Ovary (tissue), 3 donors: ENCODE data around the gene CSF1R.

ENCODE experiments used
- POLR2A ChIP-seq: fragments of 450-650 bp; IDR thresholded peaks from one replicate; pipeline ENCODE4 v1.6.1; 2017; ENCODE audit warnings: antibody characterized with exemption, mild to moderate bottlenecking, moderate library complexity
- TF ChIP-seq, protein P1 (sequence below), 3 donors: fragments of 450-650 bp in 2 of 3; fragments of 200-600 bp in 1 of 3; IDR thresholded peaks; one replicate each; pipeline versions ENCODE4 v1.5.1 to v1.8.0; 2016 to 2022; ENCODE audit warnings: antibody characterized with exemption in 3 of 3, mild to moderate bottlenecking in 1 of 3
- donor health status: DM: no; HTN: no; CAD: no.

DNA sequence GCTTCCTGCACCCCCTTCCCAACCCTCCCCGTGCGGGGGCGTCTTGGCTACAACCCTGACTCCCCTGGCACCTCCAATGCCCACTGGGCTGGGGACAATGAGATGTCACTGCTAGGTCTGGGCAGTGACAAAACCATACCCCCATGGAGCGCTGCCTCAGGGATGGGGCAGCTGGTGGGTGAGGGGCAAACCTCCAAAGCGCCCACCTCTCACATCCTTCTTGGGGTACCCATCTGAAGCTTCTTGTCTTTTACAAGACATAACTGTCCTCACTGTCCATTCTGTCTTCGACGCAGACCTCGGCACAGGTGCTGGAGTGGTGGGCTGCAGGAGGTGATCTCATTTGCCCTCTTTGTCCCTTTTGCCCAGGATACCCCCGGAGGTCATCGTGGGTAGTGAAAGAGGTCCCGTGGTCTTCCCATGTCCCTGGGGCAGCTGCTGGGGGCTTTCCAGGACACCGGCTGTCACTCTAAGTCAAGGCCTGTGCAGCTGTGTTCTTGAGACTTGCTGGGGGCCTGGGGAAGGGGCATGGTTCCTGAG, 27.8 kb upstream of the CSF1R start:
- TF ChIP-seq, protein P1, sequence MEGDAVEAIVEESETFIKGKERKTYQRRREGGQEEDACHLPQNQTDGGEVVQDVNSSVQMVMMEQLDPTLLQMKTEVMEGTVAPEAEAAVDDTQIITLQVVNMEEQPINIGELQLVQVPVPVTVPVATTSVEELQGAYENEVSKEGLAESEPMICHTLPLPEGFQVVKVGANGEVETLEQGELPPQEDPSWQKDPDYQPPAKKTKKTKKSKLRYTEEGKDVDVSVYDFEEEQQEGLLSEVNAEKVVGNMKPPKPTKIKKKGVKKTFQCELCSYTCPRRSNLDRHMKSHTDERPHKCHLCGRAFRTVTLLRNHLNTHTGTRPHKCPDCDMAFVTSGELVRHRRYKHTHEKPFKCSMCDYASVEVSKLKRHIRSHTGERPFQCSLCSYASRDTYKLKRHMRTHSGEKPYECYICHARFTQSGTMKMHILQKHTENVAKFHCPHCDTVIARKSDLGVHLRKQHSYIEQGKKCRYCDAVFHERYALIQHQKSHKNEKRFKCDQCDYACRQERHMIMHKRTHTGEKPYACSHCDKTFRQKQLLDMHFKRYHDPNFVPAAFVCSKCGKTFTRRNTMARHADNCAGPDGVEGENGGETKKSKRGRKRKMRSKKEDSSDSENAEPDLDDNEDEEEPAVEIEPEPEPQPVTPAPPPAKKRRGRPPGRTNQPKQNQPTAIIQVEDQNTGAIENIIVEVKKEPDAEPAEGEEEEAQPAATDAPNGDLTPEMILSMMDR (IDR thresholded peaks at IDR 0.05) = no peak
- no peak for TF ChIP-seq POLR2A
